Effector memory CD4-positive, alpha-beta T cell (primary cell): ENCODE measurements around the gene OGT.
"Not testable (repeated sequence)": the region's sequence is repeated elsewhere in the genome, so short reads cannot be mapped to it uniquely, and the experiment has no call there.

Source experiments
- DNase-seq, 3 donors: peaks; one replicate each; pipeline ENCODE4 v3.0.0-alpha.2; 2020
- H3K27ac ChIP-seq: 2 replicates; pipeline ENCODE4 v1.7.0; 2013; ENCODE audit warnings: mild to moderate bottlenecking, low read length, moderate library complexity; ENCODE audit not compliant: insufficient read depth, poor library complexity, severe bottlenecking
- H3K27me3 ChIP-seq: replicated peaks from 2 replicates; pipeline ENCODE4 v1.7.0; 2013; ENCODE audit warnings: mild to moderate bottlenecking, low read length; ENCODE audit not compliant: insufficient read depth, control insufficient read depth, poor library complexity, severe bottlenecking
- H3K36me3 ChIP-seq: 2 replicates; pipeline ENCODE4 v1.7.0; 2013; ENCODE audit warnings: mild to moderate bottlenecking, low read length, moderate library complexity; ENCODE audit not compliant: control insufficient read depth, insufficient read depth
- H3K4me1 ChIP-seq: 2 replicates; pipeline ENCODE4 v1.7.0; 2013; ENCODE audit warnings: low read length, mild to moderate bottlenecking; ENCODE audit not compliant: control insufficient read depth, insufficient read depth, poor library complexity, severe bottlenecking
- H3K4me3 ChIP-seq: 2 replicates; pipeline ENCODE4 v1.7.0; 2013; ENCODE audit warnings: low read length, low read depth, mild to moderate bottlenecking; ENCODE audit not compliant: insufficient read depth, poor library complexity, severe bottlenecking
- H3K9me3 ChIP-seq: 2 replicates; pipeline ENCODE4 v1.7.0; 2013; ENCODE audit warnings: mild to moderate bottlenecking, low read length, moderate library complexity; ENCODE audit not compliant: control insufficient read depth

Gene OGT

DNA sequence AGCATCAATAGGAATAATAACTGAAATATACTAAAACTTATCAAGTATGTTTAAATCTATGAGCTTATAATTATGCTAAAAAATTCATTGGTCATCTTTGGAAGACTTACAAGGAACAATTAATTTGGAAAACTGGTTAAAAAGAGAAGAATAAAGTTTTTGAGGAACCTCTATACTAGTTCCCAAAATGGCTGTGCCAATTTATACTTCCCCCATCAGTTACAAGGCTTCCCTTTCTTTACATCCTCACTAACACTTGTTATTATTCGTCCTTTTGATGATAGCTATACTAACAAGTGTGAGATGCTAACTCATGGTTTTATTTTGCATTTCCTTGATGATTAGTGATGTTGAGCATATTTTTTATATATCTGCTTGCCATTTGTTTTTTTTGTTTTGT is 17.1 kb downstream of the OGT start:
- no peak overlapping the region for H3K27ac ChIP-seq
- H3K36me3 ChIP-seq, result peaks cover 44% of the 10 kb centered on the region
- no peak overlapping the region for H3K4me3 ChIP-seq
- no peak for DNase-seq
- H3K4me1 ChIP-seq, result no peaks in the 10 kb centered on the region
- H3K9me3 ChIP-seq, result no peaks in the 10 kb centered on the region
- H3K27me3 ChIP-seq, result no peaks in the 10 kb centered on the region

- H3K4me3 ChIP-seq, result no peak overlapping the region
- H3K27ac ChIP-seq, result no peak overlapping the region
- peaks cover 45% of the 10 kb centered on the region for H3K36me3 ChIP-seq
- no peak for DNase-seq
- no peaks in the 10 kb centered on the region for H3K4me1 ChIP-seq
- H3K9me3 ChIP-seq, result no peaks in the 10 kb centered on the region
- H3K27me3 ChIP-seq, result no peaks in the 10 kb centered on the region
These were observed 17.7 kb downstream of the OGT start for GRCh38 chrX:71550578-71550977.

DNA sequence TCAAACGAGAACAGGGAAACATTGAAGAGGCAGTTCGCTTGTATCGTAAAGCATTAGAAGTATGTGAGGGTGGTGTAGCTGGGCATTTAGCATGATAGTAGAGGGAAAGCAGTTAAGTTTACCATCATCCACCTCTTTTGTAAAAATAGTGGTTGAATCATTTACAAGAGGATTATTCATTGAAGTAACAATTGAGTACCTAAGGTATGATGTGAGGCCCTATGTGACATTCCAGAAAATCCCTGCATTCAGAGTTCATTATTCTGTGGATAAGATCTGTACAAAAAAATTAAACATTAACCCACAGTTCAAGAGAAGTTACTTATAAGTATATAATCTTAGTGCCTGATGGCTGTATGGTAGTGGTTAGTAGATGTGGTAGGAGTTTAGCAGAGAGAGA is 23.1 kb downstream of the OGT start:
- no peak overlapping the region for H3K4me3 ChIP-seq
- H3K36me3 ChIP-seq, result peaks cover 55% of the 10 kb centered on the region
- H3K27me3 ChIP-seq, result no peaks in the 10 kb centered on the region

DNA sequence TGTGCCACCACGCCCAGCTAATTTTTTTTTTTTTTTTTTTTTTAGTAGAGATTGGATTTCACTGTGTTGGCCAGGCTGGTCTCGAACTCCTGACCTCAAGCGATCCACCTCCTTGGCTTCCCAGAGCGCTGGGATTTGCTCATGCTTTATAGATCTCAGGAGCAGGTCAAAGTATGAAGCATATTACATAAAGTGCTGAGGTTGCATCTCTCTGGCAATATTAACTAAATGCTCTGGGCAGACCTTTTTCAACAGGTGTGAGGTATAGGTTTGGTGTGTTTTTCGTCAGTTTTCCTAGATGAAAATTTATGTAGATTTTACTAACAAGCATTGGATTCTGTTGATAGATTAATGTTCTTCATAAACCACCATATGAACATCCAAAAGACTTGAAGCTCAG is 26.0 kb downstream of the OGT start:
- no peak overlapping the region for H3K4me3 ChIP-seq
- no peak overlapping the region for H3K27ac ChIP-seq
- H3K4me1 ChIP-seq, result no peaks in the 10 kb centered on the region
- H3K9me3 ChIP-seq, result no peaks in the 10 kb centered on the region
- H3K36me3 ChIP-seq, result peaks cover 68% of the 10 kb centered on the region
- H3K27me3 ChIP-seq, result no peaks in the 10 kb centered on the region
- DNase-seq, result no peak

More for the DNA sequence above, 23.1 kb downstream of the OGT start:
- Histone ChIP-seq H3K4me1 (no peaks in the 10 kb centered on the region), H3K27ac (no peak overlapping the region), H3K9me3 (no peaks in the 10 kb centered on the region)
- no peak for DNase-seq

GRCh38 chrX:71559773-71560172 is 26.9 kb downstream of the OGT start:
- not testable (repeated sequence) for H3K27me3 ChIP-seq, DNase-seq, H3K4me1 ChIP-seq, H3K9me3 ChIP-seq, H3K27ac ChIP-seq, H3K4me3 ChIP-seq
- peaks cover 70% of the 10 kb centered on the region for H3K36me3 ChIP-seq

DNA sequence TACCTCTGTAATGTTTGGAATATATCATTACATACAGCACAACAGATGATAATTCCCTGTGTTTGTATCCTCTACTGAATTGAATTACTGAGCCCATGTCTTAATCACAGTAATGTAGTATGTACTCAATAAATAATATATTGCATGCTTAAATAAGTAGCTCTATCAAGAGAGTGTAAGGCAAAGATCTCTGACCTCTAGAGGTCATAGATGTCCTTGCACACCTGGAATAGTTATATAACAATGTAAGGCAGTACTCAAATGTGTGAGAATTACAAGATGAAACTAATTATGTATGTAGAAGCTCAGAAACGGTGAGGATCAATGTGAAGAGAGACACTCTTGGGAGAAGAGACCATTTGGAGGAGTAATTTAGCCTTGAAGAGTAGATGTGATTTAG is 31.0 kb downstream of the OGT start:
- H3K4me3 ChIP-seq, result no peak overlapping the region
- DNase-seq, result no peak
- no peaks in the 10 kb centered on the region for H3K9me3 ChIP-seq
- peaks cover 69% of the 10 kb centered on the region for H3K36me3 ChIP-seq
- no peaks in the 10 kb centered on the region for H3K4me1 ChIP-seq
- H3K27me3 ChIP-seq, result no peaks in the 10 kb centered on the region
- no peak overlapping the region for H3K27ac ChIP-seq

GRCh38 chrX:71565474-71566041 is 32.7 kb downstream of the OGT start:
- H3K9me3 ChIP-seq, result no peaks in the 10 kb centered on the region
- H3K4me3 ChIP-seq, result no peak overlapping the region
- no peak overlapping the region for H3K27ac ChIP-seq
- DNase-seq, result no peak
- H3K36me3 ChIP-seq, result peaks cover 62% of the 10 kb centered on the region
- no peaks in the 10 kb centered on the region for H3K27me3 ChIP-seq
- no peaks in the 10 kb centered on the region for H3K4me1 ChIP-seq

DNA sequence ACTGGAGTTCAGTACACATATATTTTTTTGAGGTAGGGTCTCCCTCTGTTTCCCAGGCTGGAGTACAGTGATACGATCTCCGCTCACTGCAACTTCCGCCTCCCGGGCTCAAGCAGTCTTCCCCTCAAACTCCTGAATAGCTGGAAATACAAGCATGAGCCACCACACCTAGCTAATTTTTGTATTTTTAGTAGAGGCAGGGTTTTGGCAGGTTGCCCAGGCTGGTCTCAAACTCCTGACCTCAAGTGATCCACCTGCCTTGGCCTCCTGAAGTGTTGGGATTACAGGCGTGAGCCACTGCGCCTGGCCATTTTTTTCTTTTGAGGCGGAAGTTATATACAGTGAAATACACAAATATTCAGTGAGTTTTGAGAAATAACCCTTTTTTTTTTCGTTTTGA is 38.5 kb downstream of the OGT start:
- not testable (repeated sequence) for H3K9me3 ChIP-seq, DNase-seq, H3K27ac ChIP-seq, H3K27me3 ChIP-seq, H3K4me1 ChIP-seq, H3K4me3 ChIP-seq
- peaks cover 45% of the 10 kb centered on the region for H3K36me3 ChIP-seq

- Histone ChIP-seq H3K9me3 (no peaks in the 10 kb centered on the region), H3K27ac (no peak overlapping the region), H3K27me3 (no peaks in the 10 kb centered on the region), H3K36me3 (peaks cover 31% of the 10 kb centered on the region), H3K4me1 (no peaks in the 10 kb centered on the region), H3K4me3 (no peak overlapping the region)
- no peak for DNase-seq
These were observed 40.7 kb downstream of the OGT start for GRCh38 chrX:71573590-71573989.

DNA sequence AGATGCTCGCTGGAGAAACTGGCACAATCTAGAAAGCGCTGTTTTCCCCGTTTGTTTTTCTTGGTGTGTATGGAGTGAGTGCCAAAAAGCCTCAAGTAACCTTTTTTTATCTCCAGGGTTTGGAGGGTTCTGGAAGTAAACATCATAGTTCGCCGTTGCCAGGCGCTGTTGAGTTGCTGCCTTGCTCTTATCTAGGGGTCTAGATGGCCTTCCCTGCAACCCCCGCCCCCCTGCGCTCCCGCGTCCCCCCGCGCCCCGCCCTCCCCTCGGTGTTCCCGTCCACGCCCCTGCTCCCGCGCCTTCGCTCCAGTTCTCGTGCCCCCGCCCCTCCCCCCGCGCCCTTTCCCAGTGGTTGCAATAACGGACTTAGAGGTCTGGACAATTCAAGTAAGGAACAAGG is 44.8 kb downstream of the OGT start:
- no peaks in the 10 kb centered on the region for H3K9me3 ChIP-seq
- no peaks in the 10 kb centered on the region for H3K27me3 ChIP-seq

More for the DNA sequence above, 44.8 kb downstream of the OGT start:
- DNase-seq, result no peak
- no peak overlapping the region for H3K4me3 ChIP-seq
- H3K36me3 ChIP-seq, result peaks cover 20% of the 10 kb centered on the region
- no peaks in the 10 kb centered on the region for H3K4me1 ChIP-seq
- no peak overlapping the region for H3K27ac ChIP-seq
